Effector memory CD4-positive, alpha-beta T cell (primary cell): ENCODE measurements around the gene PPP1R12A.
"Not testable (repeated sequence)": the region's sequence is repeated elsewhere in the genome, so short reads cannot be mapped to it uniquely, and the experiment has no call there.

Source experiments
- DNase-seq, 3 donors: peaks; one replicate each; pipeline ENCODE4 v3.0.0-alpha.2; 2020
- H3K27ac ChIP-seq: 2 replicates; pipeline ENCODE4 v1.7.0; 2013; ENCODE audit warnings: mild to moderate bottlenecking, low read length, moderate library complexity; ENCODE audit not compliant: insufficient read depth, poor library complexity, severe bottlenecking
- H3K27me3 ChIP-seq: replicated peaks from 2 replicates; pipeline ENCODE4 v1.7.0; 2013; ENCODE audit warnings: mild to moderate bottlenecking, low read length; ENCODE audit not compliant: insufficient read depth, control insufficient read depth, poor library complexity, severe bottlenecking
- H3K36me3 ChIP-seq: 2 replicates; pipeline ENCODE4 v1.7.0; 2013; ENCODE audit warnings: mild to moderate bottlenecking, low read length, moderate library complexity; ENCODE audit not compliant: control insufficient read depth, insufficient read depth
- H3K4me1 ChIP-seq: 2 replicates; pipeline ENCODE4 v1.7.0; 2013; ENCODE audit warnings: low read length, mild to moderate bottlenecking; ENCODE audit not compliant: control insufficient read depth, insufficient read depth, poor library complexity, severe bottlenecking
- H3K4me3 ChIP-seq: 2 replicates; pipeline ENCODE4 v1.7.0; 2013; ENCODE audit warnings: low read length, low read depth, mild to moderate bottlenecking; ENCODE audit not compliant: insufficient read depth, poor library complexity, severe bottlenecking
- H3K9me3 ChIP-seq: 2 replicates; pipeline ENCODE4 v1.7.0; 2013; ENCODE audit warnings: mild to moderate bottlenecking, low read length, moderate library complexity; ENCODE audit not compliant: control insufficient read depth

The PPP1R12A gene

DNA sequence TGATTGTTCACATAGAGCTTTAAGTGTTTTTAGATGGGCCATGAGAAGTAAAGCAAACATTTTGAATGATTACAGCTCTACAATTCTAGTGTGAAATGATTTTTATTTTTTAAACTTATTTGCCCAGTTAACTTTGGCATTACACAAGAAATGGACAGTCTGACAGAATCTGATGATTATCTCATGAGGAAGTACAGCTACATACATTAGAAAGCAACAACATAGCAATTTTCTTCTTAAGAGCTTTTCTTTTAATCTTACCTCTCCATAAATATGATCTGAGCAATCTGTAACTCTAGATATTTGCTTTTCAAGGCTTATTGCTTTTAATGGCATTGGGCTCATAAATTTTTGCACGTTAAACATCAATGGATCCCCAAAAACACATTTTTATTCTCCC, 26.5 kb upstream of the PPP1R12A start:
- Histone ChIP-seq H3K27me3 (no peaks in the 10 kb centered on the region), H3K36me3 (no peaks in the 10 kb centered on the region), H3K4me1 (no peaks in the 10 kb centered on the region), H3K27ac (no peak overlapping the region), H3K4me3 (no peak overlapping the region), H3K9me3 (no peaks in the 10 kb centered on the region)
- DNase-seq: no peak

DNA sequence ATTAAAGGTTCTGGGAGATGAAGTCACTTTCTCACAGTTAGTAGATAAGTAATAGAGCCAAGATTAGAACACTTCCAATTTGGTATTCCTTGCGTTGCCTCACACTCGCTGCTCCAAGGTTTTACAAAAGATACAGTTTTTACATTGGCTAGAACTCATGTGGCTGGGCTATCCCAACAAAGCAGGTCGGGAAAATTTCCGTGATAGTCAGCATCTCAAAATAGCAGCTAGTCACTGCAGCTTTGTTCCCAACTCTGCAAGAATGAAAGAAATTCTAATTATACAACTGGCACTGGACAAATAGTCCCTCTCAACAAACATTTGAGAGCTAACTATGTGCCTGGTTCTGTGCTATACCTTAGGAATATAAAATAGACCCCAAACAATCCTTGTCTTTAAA, 24.6 kb upstream of the PPP1R12A start:
- Histone ChIP-seq H3K27me3 (no peaks in the 10 kb centered on the region), H3K4me1 (no peaks in the 10 kb centered on the region), H3K36me3 (no peaks in the 10 kb centered on the region), H3K27ac (no peak overlapping the region), H3K9me3 (no peaks in the 10 kb centered on the region), H3K4me3 (no peak overlapping the region)
- DNase-seq: no peak

DNA sequence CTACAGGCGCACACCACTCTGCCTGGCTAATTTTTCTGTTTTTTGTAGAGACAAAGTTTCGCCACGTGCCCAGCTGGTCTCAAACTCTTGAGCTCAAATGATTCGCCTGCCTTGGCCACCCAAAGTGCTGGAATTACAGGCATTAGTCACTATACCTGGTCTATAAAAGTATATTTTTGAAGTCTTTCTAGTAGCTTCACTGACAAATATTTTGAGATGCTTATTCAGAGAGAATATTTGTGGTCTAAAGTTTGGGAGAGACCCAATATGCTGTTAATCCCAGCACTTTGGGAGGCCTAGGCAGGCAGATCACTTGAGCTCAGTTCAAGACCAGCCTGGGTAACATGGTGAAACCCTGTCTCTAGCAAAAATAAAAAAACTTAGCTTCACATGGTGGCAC, 22.0 kb upstream of the PPP1R12A start:
- Histone ChIP-seq H3K27ac (no peak overlapping the region), H3K9me3 (no peaks in the 10 kb centered on the region), H3K4me3 (no peak overlapping the region), H3K4me1 (no peaks in the 10 kb centered on the region), H3K36me3 (no peaks in the 10 kb centered on the region), H3K27me3 (no peaks in the 10 kb centered on the region)
- no peak for DNase-seq

DNA sequence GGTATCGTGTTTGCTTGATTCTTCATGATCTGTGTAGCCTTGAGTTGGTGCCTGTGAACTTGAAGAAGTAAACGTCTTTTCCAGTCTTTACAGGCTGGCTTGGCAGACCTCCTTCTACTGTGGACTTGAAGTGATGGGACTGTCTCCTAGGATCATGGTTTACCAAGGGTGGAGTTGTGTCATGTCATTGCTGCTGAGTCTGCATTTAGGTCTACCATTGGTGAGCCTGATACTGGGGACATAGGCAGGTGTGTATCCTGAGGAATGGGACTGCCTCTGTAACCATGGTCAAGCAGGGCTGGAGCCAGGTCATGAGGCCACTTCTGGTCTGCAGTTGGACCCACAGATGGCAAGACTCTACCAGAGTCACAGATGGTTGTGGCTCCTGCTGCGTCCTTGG, 20.7 kb upstream of the PPP1R12A start:
- Histone ChIP-seq H3K27ac (no peak overlapping the region), H3K4me3 (no peak overlapping the region), H3K9me3 (no peaks in the 10 kb centered on the region), H3K36me3 (no peaks in the 10 kb centered on the region), H3K4me1 (no peaks in the 10 kb centered on the region), H3K27me3 (no peaks in the 10 kb centered on the region)
- no peak for DNase-seq

DNA sequence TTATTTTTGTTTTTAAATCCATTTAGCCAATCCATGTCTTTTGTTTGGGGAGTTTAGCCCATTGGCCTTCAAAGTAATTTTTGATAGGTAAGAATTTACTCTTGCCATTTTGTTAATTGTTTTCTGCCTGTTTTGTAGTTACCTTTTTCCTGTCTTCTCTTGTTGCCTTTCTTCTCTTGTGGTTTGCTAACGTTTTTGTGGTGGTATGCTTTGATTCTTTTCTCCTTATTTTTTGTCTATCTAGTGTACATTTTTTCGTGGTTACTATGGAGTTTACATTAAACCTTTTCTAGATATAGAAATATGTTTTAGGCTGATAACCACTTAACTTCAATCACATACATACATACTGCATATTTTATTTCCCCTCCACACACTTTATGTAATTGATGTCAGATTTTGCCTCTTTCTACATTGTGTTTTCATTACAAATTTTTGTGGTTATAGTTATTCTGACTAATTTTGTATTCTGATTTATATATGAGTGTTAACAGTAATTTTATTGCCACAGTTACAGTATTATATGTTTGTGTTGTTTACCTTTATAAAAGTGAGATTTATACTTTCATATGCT, 19.2 kb upstream of the PPP1R12A start:
- no peak overlapping the region for H3K27ac ChIP-seq
- H3K27me3 ChIP-seq: no peaks in the 10 kb centered on the region
- no peak overlapping the region for H3K4me3 ChIP-seq
- no peaks in the 10 kb centered on the region for H3K9me3 ChIP-seq
- H3K36me3 ChIP-seq: no peaks in the 10 kb centered on the region
- no peaks in the 10 kb centered on the region for H3K4me1 ChIP-seq
- no peak for DNase-seq

DNA sequence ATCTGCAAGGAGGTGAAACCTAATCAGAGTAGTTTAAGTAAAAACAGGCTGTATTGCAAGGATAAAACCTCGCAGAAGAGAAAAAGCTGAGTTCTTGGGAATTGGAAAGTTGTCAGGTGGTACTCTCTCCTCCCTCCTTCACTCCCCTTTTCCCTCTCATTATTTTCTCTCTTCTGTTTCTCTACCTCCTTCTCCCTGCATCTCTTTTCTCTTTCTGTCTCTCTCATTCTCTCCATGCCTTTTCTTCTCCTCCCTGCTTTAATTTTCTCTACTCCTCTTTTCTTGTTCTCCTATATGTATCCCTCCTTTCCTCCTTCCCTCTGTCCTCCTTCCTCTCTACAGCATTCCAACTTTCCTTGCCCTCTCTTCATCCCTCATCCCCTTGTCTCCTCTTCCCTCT, 14.2 kb upstream of the PPP1R12A start:
- no peaks in the 10 kb centered on the region for H3K9me3 ChIP-seq
- no peaks in the 10 kb centered on the region for H3K27me3 ChIP-seq
- no peaks in the 10 kb centered on the region for H3K4me1 ChIP-seq
- H3K36me3 ChIP-seq: no peaks in the 10 kb centered on the region
- H3K4me3 ChIP-seq: no peak overlapping the region
- no peak overlapping the region for H3K27ac ChIP-seq
- DNase-seq: no peak

DNA sequence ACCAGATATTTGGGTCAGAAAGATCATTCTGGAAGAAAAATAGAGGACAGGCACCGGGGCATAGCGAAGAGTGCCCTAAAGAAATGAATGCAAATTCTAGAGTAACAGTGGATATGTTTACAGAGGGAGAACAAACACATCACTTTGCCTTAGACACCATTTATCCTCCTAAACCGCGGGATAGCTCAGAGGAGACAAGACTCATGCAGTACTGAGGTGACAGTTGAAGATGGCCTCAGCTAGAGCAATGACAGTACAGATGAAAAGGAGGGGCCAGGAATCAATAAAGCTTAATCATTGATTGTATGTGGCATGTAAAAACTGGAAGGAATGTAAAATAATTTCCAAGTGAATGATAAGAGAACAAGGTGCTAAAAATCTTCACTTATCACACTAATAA, 10.5 kb upstream of the PPP1R12A start:
- H3K36me3 ChIP-seq: no peaks in the 10 kb centered on the region
- no peaks in the 10 kb centered on the region for H3K27me3 ChIP-seq
- no peak overlapping the region for H3K4me3 ChIP-seq
- H3K4me1 ChIP-seq: no peaks in the 10 kb centered on the region
- no peak for DNase-seq
- H3K27ac ChIP-seq: no peak overlapping the region
- no peaks in the 10 kb centered on the region for H3K9me3 ChIP-seq

DNA sequence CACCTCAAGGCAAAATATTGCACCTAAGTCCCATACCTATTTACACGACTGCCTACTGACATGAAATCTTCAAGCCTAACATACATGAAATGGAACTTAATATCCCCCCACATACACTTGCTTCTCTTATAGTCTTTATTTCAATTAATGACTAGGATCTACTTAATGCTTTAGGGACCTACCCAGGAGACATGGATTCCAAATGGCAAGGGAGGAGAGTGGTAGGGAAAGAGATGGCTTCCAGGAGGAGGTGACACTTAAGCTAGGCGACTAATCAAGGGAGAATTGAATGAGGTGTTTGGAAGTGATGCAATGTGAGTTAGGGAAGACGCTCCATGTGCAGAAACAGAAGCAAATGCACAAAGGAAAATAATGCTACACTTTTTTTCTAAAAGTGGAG, 9.7 kb upstream of the PPP1R12A start:
- DNase-seq: no peak
- H3K4me1 ChIP-seq: no peaks in the 10 kb centered on the region
- no peaks in the 10 kb centered on the region for H3K36me3 ChIP-seq
- no peak overlapping the region for H3K4me3 ChIP-seq
- H3K27ac ChIP-seq: no peak overlapping the region
- no peaks in the 10 kb centered on the region for H3K27me3 ChIP-seq
- H3K9me3 ChIP-seq: no peaks in the 10 kb centered on the region

DNA sequence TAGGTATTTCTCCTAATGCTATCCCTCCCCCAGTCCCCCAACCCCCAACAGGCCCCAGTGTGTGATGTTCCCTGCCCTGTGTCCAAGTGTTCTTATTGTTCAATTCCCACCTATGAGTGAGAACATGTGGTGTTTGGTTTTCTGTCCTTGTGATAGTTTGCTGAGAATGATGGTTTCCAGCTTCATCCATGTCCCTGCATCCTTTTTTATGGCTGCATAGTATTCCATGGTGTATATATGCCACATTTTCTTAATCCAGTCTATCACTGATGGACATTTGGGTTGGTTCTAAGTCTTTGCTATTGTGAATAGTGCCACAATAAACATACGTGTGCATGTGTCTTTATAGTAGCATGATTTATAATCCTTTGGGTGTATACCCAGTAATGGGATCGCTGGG, 7.9 kb upstream of the PPP1R12A start:
- H3K4me1 ChIP-seq, H3K36me3 ChIP-seq, H3K4me3 ChIP-seq, H3K27me3 ChIP-seq, DNase-seq, H3K9me3 ChIP-seq, H3K27ac ChIP-seq: not testable (repeated sequence)

DNA sequence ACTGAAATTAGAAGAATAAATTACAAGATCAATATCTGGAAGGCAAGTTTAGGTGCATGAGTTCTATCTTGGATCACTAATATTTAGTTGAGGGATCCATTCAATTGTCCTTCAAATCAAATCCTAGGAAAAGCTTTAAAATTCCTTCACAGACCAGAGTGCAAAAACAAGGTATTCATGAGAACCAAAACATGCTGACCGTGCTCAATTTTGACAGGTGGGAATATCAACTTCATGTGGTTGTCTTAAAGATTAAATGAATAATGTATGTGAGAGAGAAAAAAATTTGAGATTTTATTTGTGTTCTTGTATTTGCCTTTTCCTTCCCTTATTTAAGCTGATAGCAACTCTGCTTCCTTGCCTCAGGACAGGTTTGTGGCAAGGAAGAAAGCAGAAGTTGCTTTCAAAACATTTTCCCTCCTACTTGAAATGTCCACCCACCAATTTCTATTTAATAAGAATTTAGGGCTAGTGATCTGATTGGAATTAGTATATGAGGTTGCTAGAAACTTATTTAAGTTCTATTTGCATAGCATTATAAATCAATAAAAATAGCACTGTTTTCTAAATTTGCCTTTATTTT, 4.9 kb upstream of the PPP1R12A start:
- Histone ChIP-seq H3K4me1 (no peaks in the 10 kb centered on the region), H3K36me3 (no peaks in the 10 kb centered on the region), H3K9me3 (no peaks in the 10 kb centered on the region), H3K27me3 (no peaks in the 10 kb centered on the region), H3K27ac (no peak overlapping the region), H3K4me3 (no peak overlapping the region)
- no peak for DNase-seq
